Large intestine (tissue), 3 donors: ENCODE measurements around the gene ICAM2. TPM values are rescaled to one million over a fixed set of nuclear protein-coding genes. Genes with fewer than 3 reads are reported as not detected.
A peak's percentile ranks its signal among the peaks of the same experiment; 100 is the strongest.

Experiments
- DNase-seq, 2 donors: peaks; one replicate each; pipeline versions ENCODE4 v3.0.0 to v3.0.0-alpha.2; 2013
- H3K27ac ChIP-seq: one replicate; pipeline ENCODE4 v1.5.1; 2013; ENCODE audit warnings: low read length
- H3K27me3 ChIP-seq: 2 replicates; pipeline ENCODE4 v1.6.1; 2013; ENCODE audit warnings: low read length; ENCODE audit not compliant: control insufficient read depth, insufficient read depth
- H3K36me3 ChIP-seq: 2 replicates; pipeline ENCODE4 v1.6.1; 2013; ENCODE audit warnings: low read length; ENCODE audit not compliant: control insufficient read depth, insufficient read depth
- H3K4me1 ChIP-seq: one replicate; pipeline ENCODE4 v1.6.1; 2013; ENCODE audit warnings: low read length; ENCODE audit not compliant: control insufficient read depth, insufficient read depth
- H3K4me3 ChIP-seq: one replicate; pipeline ENCODE4 v1.5.1; 2013; ENCODE audit warnings: low read length
- H3K9me3 ChIP-seq: one replicate; pipeline ENCODE4 v1.6.1; 2013; ENCODE audit warnings: mild to moderate bottlenecking, low read depth, low read length, moderate library complexity; ENCODE audit not compliant: control insufficient read depth
- WGBS: methylation state at CpG from one replicate; pipeline ENCODE4 v1.1.5; 2013; ENCODE audit warnings: low lambda C conversion rate; ENCODE audit not compliant: insufficient coverage; 5-methylcytosine and 5-hydroxymethylcytosine counted together
- polyA plus RNA-seq: library from polyadenylated mRNA; unstranded; fragments of 120-200 nt; gene quantifications from one replicate; pipeline ENCODE4 v1.2.1, GENCODE V29; 2013

ICAM2 gene
- polyA plus RNA-seq, 1 donor = 15.1 TPM

GRCh38 chr17:64061178-64061898 is 40.9 kb upstream of the ICAM2 start:
- Histone ChIP-seq H3K36me3 (peaks cover 40% of the 10 kb centered on the region), H3K4me3 (no peak overlapping the region), H3K4me1 (peaks cover 31% of the 10 kb centered on the region), H3K27ac (no peak overlapping the region), H3K9me3 (no peaks in the 10 kb centered on the region), H3K27me3 (no peaks in the 10 kb centered on the region)
- DNase-seq = no peak
- no CpG with 5 or more reads among the region's 5 CpGs for WGBS

DNA sequence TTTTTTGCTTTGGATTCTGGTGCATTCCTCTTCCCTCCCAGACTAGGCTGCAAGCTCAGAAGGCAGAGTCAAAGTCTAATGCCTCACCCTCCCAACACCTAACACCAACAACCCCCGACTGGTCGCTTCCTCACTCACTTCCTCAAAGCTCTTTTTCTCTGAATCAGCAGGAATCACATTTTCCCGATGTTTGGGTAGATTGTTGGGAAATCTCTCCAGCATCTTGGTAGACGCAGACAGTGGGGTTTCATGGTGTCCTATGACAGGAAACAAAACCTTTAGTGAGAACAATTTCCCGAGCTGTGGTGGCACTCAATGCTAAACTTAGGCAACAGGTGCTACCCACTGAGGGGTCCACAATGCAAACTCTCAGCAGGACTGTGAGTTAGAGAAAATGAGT is 39.9 kb upstream of the ICAM2 start:
- WGBS = no CpG with 5 or more reads among the region's 5 CpGs
- Histone ChIP-seq H3K4me3 (no peak overlapping the region), H3K27me3 (no peaks in the 10 kb centered on the region), H3K36me3 (peaks cover 48% of the 10 kb centered on the region), H3K9me3 (no peaks in the 10 kb centered on the region), H3K27ac (peak overlapping the region; percentile 43), H3K4me1 (peaks cover 31% of the 10 kb centered on the region)
- peak in 1 of 2 donors; percentile 71 for DNase-seq

- no CpG with 5 or more reads among the region's 2 CpGs for WGBS
- Histone ChIP-seq H3K9me3 (no peaks in the 10 kb centered on the region), H3K27me3 (no peaks in the 10 kb centered on the region), H3K4me1 (peaks cover 26% of the 10 kb centered on the region), H3K27ac (peak overlapping the region; percentile 43), H3K36me3 (peaks cover 49% of the 10 kb centered on the region), H3K4me3 (no peak overlapping the region)
- no peak for DNase-seq
Observed at GRCh38 chr17:64059756-64060155, 39.3 kb upstream of the ICAM2 start.

GRCh38 chr17:64058621-64059020 is 38.2 kb upstream of the ICAM2 start:
- Histone ChIP-seq H3K9me3 (no peaks in the 10 kb centered on the region), H3K36me3 (peaks cover 60% of the 10 kb centered on the region), H3K27ac (no peak overlapping the region), H3K4me3 (no peak overlapping the region), H3K4me1 (peaks cover 17% of the 10 kb centered on the region), H3K27me3 (no peaks in the 10 kb centered on the region)
- WGBS = 80% methylated on average over 1 of the region's 5 CpGs
- DNase-seq = no peak

GRCh38 chr17:64057701-64058263 is 37.3 kb upstream of the ICAM2 start:
- no peak overlapping the region for H3K27ac ChIP-seq
- H3K27me3 ChIP-seq = no peaks in the 10 kb centered on the region
- peaks cover 65% of the 10 kb centered on the region for H3K36me3 ChIP-seq
- WGBS = no CpG with 5 or more reads among the region's 9 CpGs
- H3K9me3 ChIP-seq = no peaks in the 10 kb centered on the region
- H3K4me3 ChIP-seq = no peak overlapping the region
- no peak for DNase-seq
- peaks cover 9% of the 10 kb centered on the region for H3K4me1 ChIP-seq

DNA sequence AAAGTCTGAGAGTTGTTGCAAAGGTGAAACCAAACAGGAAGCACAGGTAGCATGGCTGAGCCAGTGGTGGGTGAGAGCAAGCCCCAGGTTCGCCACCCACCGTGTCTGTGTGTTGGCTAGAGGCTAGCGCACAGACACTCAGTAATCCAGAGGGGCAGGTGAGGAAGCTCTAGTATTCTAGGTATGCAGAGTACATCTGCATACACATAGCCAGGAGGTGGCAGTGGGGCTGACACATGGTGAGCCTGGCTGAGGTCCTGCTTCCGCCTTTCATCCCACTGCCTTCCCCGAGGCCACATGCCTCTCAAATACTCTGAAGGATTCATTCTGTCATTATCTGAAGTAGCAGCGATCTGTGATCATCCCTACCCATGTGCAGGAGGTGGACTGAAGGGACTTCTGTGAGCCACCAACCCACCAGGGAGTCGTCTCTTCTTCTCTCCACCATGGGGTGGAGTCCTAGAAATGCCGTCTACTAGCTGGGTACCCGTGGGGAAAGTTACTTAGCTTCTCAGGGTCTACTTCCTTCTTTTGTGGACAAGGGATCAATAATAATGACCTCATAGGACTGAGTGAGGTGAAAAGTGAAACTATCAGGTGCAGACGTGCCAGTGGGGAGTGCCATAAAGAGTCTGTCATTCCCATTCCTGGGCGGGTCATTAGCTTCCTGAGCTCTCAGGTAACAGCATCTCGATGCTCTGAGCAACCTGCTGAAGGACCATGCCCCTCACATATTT is 36.0 kb upstream of the ICAM2 start:
- WGBS = no CpG with 5 or more reads among the region's 12 CpGs
- Histone ChIP-seq H3K27ac (peak overlapping the region; percentile 26), H3K4me3 (no peak overlapping the region), H3K36me3 (peaks cover 67% of the 10 kb centered on the region), H3K9me3 (no peaks in the 10 kb centered on the region), H3K4me1 (peaks cover 8% of the 10 kb centered on the region), H3K27me3 (no peaks in the 10 kb centered on the region)
- peak in 1 of 2 donors; percentile 79 for DNase-seq

- DNase-seq = no peak
- H3K9me3 ChIP-seq = no peaks in the 10 kb centered on the region
- no peak overlapping the region for H3K4me3 ChIP-seq
- no peaks in the 10 kb centered on the region for H3K27me3 ChIP-seq
- peaks cover 72% of the 10 kb centered on the region for H3K36me3 ChIP-seq
- H3K27ac ChIP-seq = no peak overlapping the region
- H3K4me1 ChIP-seq = peaks cover 5% of the 10 kb centered on the region
- WGBS = no CpG with 5 or more reads among the region's 22 CpGs
Observed at GRCh38 chr17:64055183-64056142, 35.0 kb upstream of the ICAM2 start.

DNA sequence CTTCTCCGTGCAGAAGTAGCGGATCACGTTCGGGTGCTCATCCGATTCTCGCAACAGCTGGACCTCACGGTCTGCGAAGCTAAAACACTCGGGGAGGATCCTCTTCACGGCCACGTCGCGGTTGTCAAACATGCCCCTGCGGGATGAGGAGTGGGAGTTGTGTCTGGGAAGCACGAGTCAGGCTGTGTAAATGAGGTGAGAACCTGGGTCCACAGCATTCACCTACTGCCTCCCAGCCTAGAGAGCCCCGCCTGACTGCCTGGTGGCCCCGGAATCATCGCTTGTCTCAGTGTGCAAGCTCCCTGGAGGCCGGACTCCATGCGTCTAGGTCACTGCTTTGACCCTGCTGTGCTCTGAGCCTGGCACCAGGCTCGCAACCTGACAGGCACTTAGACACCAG is 33.9 kb upstream of the ICAM2 start:
- H3K9me3 ChIP-seq = no peaks in the 10 kb centered on the region
- H3K36me3 ChIP-seq = peaks cover 81% of the 10 kb centered on the region
- H3K27ac ChIP-seq = no peak overlapping the region
- DNase-seq = no peak
- H3K4me1 ChIP-seq = no peaks in the 10 kb centered on the region
- no peak overlapping the region for H3K4me3 ChIP-seq
- H3K27me3 ChIP-seq = no peaks in the 10 kb centered on the region
- WGBS = no CpG with 5 or more reads among the region's 21 CpGs

DNA sequence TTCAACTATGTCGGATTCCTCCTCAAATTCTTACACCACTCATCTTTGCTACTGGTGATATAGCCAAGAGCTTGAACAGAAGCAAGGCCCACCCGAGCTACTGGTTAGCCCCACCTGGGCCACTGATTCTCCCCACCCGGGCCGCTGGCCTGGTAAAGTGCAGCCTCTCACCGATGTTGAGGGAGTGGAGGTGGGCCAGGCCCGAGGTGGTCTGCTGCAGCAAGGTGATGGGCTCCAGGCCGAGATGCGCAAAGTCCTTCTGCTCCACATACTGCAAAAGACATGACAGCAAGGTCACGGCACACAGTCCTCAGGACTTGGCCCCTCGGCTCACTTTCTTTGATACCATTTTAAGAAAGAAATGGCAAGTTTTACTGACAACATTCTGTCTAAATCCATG is 32.7 kb upstream of the ICAM2 start:
- no peaks in the 10 kb centered on the region for H3K9me3 ChIP-seq
- H3K36me3 ChIP-seq = peaks cover 87% of the 10 kb centered on the region

GRCh38 chr17:64051153-64051552 is 30.7 kb upstream of the ICAM2 start:
- H3K27ac ChIP-seq = no peak overlapping the region
- no peaks in the 10 kb centered on the region for H3K4me1 ChIP-seq
- peaks cover 88% of the 10 kb centered on the region for H3K36me3 ChIP-seq
- H3K9me3 ChIP-seq = no peaks in the 10 kb centered on the region
- H3K4me3 ChIP-seq = no peak overlapping the region
- no CpG with 5 or more reads among the region's 1 CpG for WGBS
- no peak for DNase-seq
- no peaks in the 10 kb centered on the region for H3K27me3 ChIP-seq

More for the DNA sequence above, 32.7 kb upstream of the ICAM2 start:
- H3K27ac ChIP-seq = no peak overlapping the region
- WGBS = no CpG with 5 or more reads among the region's 10 CpGs
- DNase-seq = no peak
- H3K4me3 ChIP-seq = no peak overlapping the region
- no peaks in the 10 kb centered on the region for H3K4me1 ChIP-seq
- no peaks in the 10 kb centered on the region for H3K27me3 ChIP-seq
